ENCODE results near the gene SELL.
"Not testable (repeated sequence)": the region's sequence is repeated elsewhere in the genome, so short reads cannot be mapped to it uniquely, and the experiment has no call there.

- not testable (repeated sequence) for TF ChIP-seq EZH2phosphoT487 (IDR thresholded peaks at IDR 0.05; ENCODE audit: borderline replicate concordance, low read depth, low read length); CTCF (conservative IDR thresholded peaks at IDR 0.05; ENCODE audit: low read length)
Measured at GRCh38 chr1:169661066-169661465, 50.4 kb downstream of the SELL start.
